Esophagus squamous epithelium (tissue), 5 donors: ENCODE data around the gene ROM1. TPM values are rescaled to one million over a fixed set of nuclear protein-coding genes. Genes with fewer than 3 reads are reported as not detected.

Experiments used
- DNase-seq: peaks from one replicate; lab custom pipeline; 2025; lab: John Stamatoyannopoulos, UW
- H3K27ac ChIP-seq, 4 donors: fragments of 200-600 bp; sonication (generic); one replicate each; pipeline ENCODE4 v1.5.1; 2016 to 2019; ENCODE audit warnings: mild to moderate bottlenecking in 1 of 4
- H3K27me3 ChIP-seq, 4 donors: fragments of 200-600 bp; sonication (generic); 1 replicate in 3 of 4; 2 replicates in 1 of 4; pipeline versions ENCODE4 v1.5.1 to v1.6.0; 2017 to 2021; ENCODE audit warnings: antibody characterized with exemption in 1 of 4
- H3K36me3 ChIP-seq, 3 donors: fragments of 200-600 bp; sonication (generic); one replicate each; pipeline ENCODE4 v1.5.1; 2016 to 2019
- H3K4me1 ChIP-seq, 3 donors: fragments of 200-600 bp; sonication (generic); one replicate each; pipeline ENCODE4 v1.5.1; 2017 to 2019
- H3K4me3 ChIP-seq, 4 donors: fragments of 200-600 bp; sonication (generic); 1 replicate in 3 of 4; 2 replicates in 1 of 4; pipeline ENCODE4 v1.5.1; 2016 to 2019; ENCODE audit warnings: mild to moderate bottlenecking in 2 of 4, moderate library complexity in 1 of 4
- H3K9me3 ChIP-seq, 3 donors: fragments of 200-600 bp; sonication (generic); one replicate each; pipeline ENCODE4 v1.5.1; 2016 to 2019
- POLR2A ChIP-seq, 4 donors: fragments of 450-650 bp; IDR thresholded peaks; one replicate each; pipeline ENCODE4 v1.6.1; 2017; ENCODE audit warnings: antibody characterized with exemption in 4 of 4, mild to moderate bottlenecking in 4 of 4, moderate library complexity in 3 of 4
- WGBS, 2 donors: methylation state at CpG; one replicate each; pipeline ENCODE4 v1.1.5; 2018; 5-methylcytosine and 5-hydroxymethylcytosine counted together
- intact Hi-C: fragments of 100-400 bp; cut with DNase I; formaldehyde crosslinking; loops from one replicate; pipeline ENCODE4 v1.15.0; 2022
- total RNA-seq, 4 donors: library from RNA; depleted of rRNA; stranded (reverse); fragments of >200 nt; gene quantifications; one replicate each; pipeline ENCODE4 v1.1.0, GENCODE V29; 2016
- TF ChIP-seq, protein P1 (sequence below), 6 experiments: fragments of 450-650 bp in 4 of 6; fragments of 200-600 bp in 2 of 6; sonication (generic) in 2 of 6; IDR thresholded peaks; one replicate each; pipeline ENCODE4 v1.5.1; 2016 to 2019; ENCODE audit warnings: antibody characterized with exemption in 6 of 6, mild to moderate bottlenecking in 4 of 6, moderate library complexity in 4 of 6
- donor health status: DM: yes; HTN: yes; CAD: no.

The ROM1 gene
- total RNA-seq, 4 donors from 2014 or later = 5.5 to 10.8 (median 7.2) TPM

DNA sequence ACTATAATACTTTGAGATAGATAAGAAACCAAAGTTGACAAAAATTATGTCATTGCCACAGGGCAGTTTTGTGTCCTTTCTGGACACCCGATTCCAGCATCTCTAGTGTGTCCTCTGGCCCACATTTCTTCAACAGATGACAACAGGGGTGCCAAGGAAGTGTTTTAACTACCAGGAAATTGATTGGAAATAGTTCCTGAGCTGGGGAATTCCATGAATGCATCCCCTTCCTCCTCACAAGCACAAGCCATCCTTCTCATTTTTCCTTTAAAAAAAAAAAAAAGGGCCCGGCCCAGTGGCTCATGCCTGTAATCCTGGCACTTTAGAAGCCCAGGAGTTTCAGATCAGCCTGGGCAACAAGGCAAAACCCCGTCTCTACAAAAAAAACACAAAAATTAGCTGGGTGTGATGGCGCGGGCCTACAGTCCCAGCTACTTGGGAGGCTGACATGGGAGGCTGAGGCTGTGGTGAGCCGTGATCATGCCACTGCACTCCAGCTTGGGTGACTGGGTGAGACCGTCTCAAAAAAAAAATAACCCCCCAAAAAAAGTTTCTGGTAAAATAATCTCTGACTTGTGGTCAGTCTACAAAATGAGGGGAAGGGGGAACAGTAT, 9.5 kb downstream of the ROM1 start:
- no peak for DNase-seq
- H3K4me1 ChIP-seq = peaks cover 12 to 38% (median 19%) of the 10 kb centered on the region in 3 donors
- peak overlapping the region; percentile 58 to 82 (median 65) for H3K4me3 ChIP-seq
- TF ChIP-seq, protein P1, sequence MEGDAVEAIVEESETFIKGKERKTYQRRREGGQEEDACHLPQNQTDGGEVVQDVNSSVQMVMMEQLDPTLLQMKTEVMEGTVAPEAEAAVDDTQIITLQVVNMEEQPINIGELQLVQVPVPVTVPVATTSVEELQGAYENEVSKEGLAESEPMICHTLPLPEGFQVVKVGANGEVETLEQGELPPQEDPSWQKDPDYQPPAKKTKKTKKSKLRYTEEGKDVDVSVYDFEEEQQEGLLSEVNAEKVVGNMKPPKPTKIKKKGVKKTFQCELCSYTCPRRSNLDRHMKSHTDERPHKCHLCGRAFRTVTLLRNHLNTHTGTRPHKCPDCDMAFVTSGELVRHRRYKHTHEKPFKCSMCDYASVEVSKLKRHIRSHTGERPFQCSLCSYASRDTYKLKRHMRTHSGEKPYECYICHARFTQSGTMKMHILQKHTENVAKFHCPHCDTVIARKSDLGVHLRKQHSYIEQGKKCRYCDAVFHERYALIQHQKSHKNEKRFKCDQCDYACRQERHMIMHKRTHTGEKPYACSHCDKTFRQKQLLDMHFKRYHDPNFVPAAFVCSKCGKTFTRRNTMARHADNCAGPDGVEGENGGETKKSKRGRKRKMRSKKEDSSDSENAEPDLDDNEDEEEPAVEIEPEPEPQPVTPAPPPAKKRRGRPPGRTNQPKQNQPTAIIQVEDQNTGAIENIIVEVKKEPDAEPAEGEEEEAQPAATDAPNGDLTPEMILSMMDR (IDR thresholded peaks at IDR 0.05) = no peak
- TF ChIP-seq POLR2A (IDR thresholded peaks at IDR 0.05) = no peak
- no peaks in the 10 kb centered on the region for H3K9me3 ChIP-seq
- intact Hi-C loops = no loop called here
- 75 to 80% methylated on average over 7 of the region's 7 CpGs for WGBS, 2 donors
- no peaks in the 10 kb centered on the region for H3K27me3 ChIP-seq
- H3K27ac ChIP-seq = peak overlapping the region; percentile 87 to 96 (median 90)
- H3K36me3 ChIP-seq = peaks cover 22 to 36% (median 23%) of the 10 kb centered on the region in 3 donors

DNA sequence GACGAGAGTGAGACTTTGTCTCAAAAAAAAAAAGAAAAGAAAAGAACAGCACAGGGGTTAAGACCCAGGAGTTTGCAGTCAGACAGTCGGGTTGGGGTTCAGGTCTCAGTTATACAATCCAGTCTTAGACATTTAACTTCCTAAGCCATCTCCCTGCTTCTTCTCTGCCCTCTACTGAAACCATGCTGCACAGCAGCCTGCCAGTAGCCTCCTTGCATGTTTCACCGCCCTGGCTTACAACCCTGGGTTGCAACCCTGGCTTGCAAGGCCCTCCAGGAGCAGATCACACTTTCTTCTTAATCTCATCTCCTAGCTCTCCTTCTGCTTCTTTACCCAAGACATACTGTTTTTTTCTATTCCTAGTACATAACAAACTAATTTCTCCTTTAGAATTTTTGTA, 14.7 kb downstream of the ROM1 start:
- H3K4me3 ChIP-seq = no peak overlapping the region
- peaks cover 0 to under 1% (median 0%) of the 10 kb centered on the region in 3 donors for H3K4me1 ChIP-seq
- no peak for TF ChIP-seq POLR2A (IDR thresholded peaks at IDR 0.05)
- TF ChIP-seq, protein P1 (IDR thresholded peaks at IDR 0.05) = peak in 1 of 6 experiments; percentile 20
- peaks cover 43 to 84% (median 68%) of the 10 kb centered on the region in 3 donors for H3K36me3 ChIP-seq
- no peaks in the 10 kb centered on the region for H3K9me3 ChIP-seq
- H3K27me3 ChIP-seq = no peaks in the 10 kb centered on the region
- no peak for DNase-seq
- intact Hi-C loops = no loop called here
- H3K27ac ChIP-seq = no peak overlapping the region
- 65 to 82% methylated on average over 3 of the region's 3 CpGs for WGBS, 2 donors

DNA sequence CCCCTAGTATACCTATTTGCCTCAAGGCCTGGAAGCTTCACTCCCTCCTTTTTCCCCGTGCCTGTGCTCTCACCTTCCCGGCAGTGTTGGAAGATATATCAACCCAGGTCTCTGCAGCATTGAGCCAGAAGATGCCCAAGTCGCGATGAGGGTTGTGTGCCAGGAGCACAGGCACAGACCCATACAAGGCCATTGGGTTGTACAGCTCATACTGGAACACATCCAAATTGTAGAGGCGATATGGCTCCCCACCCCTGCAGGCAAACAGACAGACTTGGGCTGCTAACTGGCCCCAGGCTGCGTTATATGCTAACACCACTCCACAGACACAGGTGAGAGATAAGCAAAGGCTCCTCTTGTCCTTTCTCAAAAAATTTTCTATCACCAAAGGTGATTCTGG, 19.4 kb downstream of the ROM1 start:
- no peak overlapping the region for H3K4me3 ChIP-seq
- 83 to 93% methylated on average over 2 to 4 of the region's 6 CpGs for WGBS, 2 donors
- H3K36me3 ChIP-seq = peaks cover 41 to 100% (median 73%) of the 10 kb centered on the region in 3 donors
- TF ChIP-seq, protein P1 (IDR thresholded peaks at IDR 0.05) = no peak
- TF ChIP-seq POLR2A (IDR thresholded peaks at IDR 0.05) = no peak
- no peaks in the 10 kb centered on the region for H3K27me3 ChIP-seq
- no peak overlapping the region for H3K27ac ChIP-seq
- DNase-seq = no peak
- H3K4me1 ChIP-seq = no peaks in the 10 kb centered on the region
- H3K9me3 ChIP-seq = no peaks in the 10 kb centered on the region
- intact Hi-C loops = no loop called here

DNA sequence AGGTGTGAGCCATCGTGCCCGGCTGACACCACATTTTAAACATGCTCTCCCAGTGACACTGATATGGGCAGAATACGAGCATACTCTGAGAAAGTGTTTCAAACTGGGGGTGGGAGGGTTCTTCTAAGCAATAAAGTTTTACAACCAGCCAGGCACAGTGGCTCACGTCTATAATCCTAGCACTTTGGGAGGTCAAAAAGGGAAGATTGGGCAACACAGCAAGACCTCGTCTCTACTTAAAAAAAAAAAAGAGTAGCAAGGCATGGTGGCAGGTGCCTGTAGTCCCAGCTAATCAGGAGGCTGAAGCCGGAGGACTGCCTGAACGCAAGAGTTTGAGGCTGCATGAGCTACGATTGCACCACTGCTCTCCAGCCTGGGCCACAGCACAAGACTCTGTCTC, 31.2 kb downstream of the ROM1 start:
- TF ChIP-seq, protein P1 (IDR thresholded peaks at IDR 0.05) = no peak
- no peak for TF ChIP-seq POLR2A (IDR thresholded peaks at IDR 0.05)
- Histone ChIP-seq H3K9me3 (no peaks in the 10 kb centered on the region), H3K27me3 (no peaks in the 10 kb centered on the region), H3K27ac (no peak overlapping the region), H3K4me1 (peaks cover 18 to 43% (median 20%) of the 10 kb centered on the region in 3 donors), H3K36me3 (peaks cover 0 to 61% (median 24%) of the 10 kb centered on the region in 3 donors), H3K4me3 (no peak overlapping the region)
- 79 to 89% methylated on average over 6 of the region's 8 CpGs for WGBS, 2 donors
- intact Hi-C loops = no loop called here
- DNase-seq = no peak

DNA sequence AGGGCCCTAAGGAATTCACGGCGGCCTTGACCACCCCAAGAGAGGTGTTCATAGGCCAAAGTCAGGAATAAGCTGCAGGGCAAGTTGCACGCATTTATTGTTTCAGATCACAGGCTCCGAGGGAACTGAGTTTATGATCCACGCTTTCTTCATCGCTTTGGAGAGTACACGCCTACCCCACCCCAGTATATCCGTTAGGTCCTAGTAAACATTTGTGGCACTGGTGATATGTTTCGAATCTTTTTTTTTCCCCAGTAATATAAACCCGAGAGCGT, 32.6 kb downstream of the ROM1 start:
- H3K36me3 ChIP-seq = peaks cover 0 to 67% (median 30%) of the 10 kb centered on the region in 3 donors
- no peaks in the 10 kb centered on the region for H3K9me3 ChIP-seq
- no peaks in the 10 kb centered on the region for H3K27me3 ChIP-seq
- H3K27ac ChIP-seq = peak overlapping the region; percentile 92 to 96 (median 94)
- 13 to 15% methylated on average over 11 of the region's 11 CpGs for WGBS, 2 donors
- peak overlapping the region; percentile 76 to 96 (median 94) for H3K4me3 ChIP-seq
- H3K4me1 ChIP-seq = peaks cover 18 to 39% (median 20%) of the 10 kb centered on the region in 3 donors
- TF ChIP-seq, protein P1 (IDR thresholded peaks at IDR 0.05) = no peak
- no peak for TF ChIP-seq POLR2A (IDR thresholded peaks at IDR 0.05)
- intact Hi-C loops = no loop called here
- DNase-seq = no peak
